LNCaP clone FGC (cell line): ENCODE data around the gene ATAD3B.
"Not testable (repeated sequence)": the region's sequence is repeated elsewhere in the genome, so short reads cannot be mapped to it uniquely, and the experiment has no call there.

ENCODE experiments used
- DNase-seq: peaks from one replicate; pipeline ENCODE4 v3.0.0-alpha.2; 2011; ENCODE audit warnings: low read depth
- H3K4me3 ChIP-seq: 2 replicates; pipeline ENCODE4 v1.5.1; 2011; ENCODE audit warnings: mild to moderate bottlenecking, low read depth, low read length, control low read depth
- TF ChIP-seq, protein P1 (sequence below): IDR thresholded peaks from 2 replicates; pipeline ENCODE4 v1.5.1; 2012; ENCODE audit warnings: mild to moderate bottlenecking; ENCODE audit not compliant: control insufficient read depth, insufficient read depth; ENCODE audit errors: extremely low read depth

ATAD3B gene

GRCh38 chr1:1517973-1518620 lies 46.5 kb downstream of the ATAD3B start:
- no peak for DNase-seq
- no peak overlapping the region for H3K4me3 ChIP-seq
- TF ChIP-seq, protein P1, sequence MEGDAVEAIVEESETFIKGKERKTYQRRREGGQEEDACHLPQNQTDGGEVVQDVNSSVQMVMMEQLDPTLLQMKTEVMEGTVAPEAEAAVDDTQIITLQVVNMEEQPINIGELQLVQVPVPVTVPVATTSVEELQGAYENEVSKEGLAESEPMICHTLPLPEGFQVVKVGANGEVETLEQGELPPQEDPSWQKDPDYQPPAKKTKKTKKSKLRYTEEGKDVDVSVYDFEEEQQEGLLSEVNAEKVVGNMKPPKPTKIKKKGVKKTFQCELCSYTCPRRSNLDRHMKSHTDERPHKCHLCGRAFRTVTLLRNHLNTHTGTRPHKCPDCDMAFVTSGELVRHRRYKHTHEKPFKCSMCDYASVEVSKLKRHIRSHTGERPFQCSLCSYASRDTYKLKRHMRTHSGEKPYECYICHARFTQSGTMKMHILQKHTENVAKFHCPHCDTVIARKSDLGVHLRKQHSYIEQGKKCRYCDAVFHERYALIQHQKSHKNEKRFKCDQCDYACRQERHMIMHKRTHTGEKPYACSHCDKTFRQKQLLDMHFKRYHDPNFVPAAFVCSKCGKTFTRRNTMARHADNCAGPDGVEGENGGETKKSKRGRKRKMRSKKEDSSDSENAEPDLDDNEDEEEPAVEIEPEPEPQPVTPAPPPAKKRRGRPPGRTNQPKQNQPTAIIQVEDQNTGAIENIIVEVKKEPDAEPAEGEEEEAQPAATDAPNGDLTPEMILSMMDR, result no peak

DNA sequence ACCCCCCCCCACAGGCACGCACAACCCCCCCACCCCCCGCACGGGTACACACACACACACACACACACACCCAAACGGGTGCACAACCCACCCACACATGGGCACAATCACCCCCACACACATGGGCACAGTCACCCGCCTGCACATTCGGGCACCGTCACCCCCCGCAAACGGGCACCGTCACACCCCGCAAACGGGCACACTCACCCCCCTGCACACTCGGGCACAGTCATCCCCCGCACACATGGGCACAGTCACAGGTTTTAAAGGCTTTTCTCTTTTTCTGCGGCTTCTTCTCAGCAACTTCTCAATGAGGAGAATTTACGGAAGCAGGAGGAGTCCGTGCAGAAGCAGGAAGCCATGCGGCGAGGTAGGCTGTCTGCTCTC lies 47.0 kb downstream of the ATAD3B start:
- not testable (repeated sequence) for DNase-seq, H3K4me3 ChIP-seq

- not testable (repeated sequence) for H3K4me3 ChIP-seq, DNase-seq
Observed at GRCh38 chr1:1519805-1520505, 48.4 kb downstream of the ATAD3B start.

- TF ChIP-seq, protein P1, result no peak
- no peak for DNase-seq
- no peak overlapping the region for H3K4me3 ChIP-seq
Observed at GRCh38 chr1:1521331-1521730, 49.8 kb downstream of the ATAD3B start.

GRCh38 chr1:1522536-1522935 lies 51.0 kb downstream of the ATAD3B start:
- DNase-seq, H3K4me3 ChIP-seq: not testable (repeated sequence)

DNA sequence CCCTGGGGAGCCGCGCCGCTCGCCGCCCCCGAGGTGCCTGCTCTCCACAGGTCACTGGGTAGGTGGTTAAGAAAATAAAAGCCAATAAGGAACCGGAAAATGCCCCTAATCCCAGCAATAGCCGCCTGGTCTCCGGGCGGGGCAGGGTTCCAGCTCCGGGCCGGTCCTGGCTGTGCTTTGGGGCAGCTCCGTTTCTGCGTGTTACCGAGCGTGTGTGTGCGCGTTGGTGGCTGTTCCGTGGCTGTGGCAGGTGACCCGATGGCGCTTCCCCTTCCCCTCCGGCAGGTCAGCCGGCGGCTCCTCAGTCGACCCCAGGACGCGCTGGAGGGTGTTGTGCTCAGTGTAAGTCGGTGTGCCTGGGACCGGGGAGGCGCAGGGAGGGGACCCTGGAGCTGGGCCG lies 51.7 kb downstream of the ATAD3B start:
- not testable (repeated sequence) for DNase-seq, H3K4me3 ChIP-seq

DNA sequence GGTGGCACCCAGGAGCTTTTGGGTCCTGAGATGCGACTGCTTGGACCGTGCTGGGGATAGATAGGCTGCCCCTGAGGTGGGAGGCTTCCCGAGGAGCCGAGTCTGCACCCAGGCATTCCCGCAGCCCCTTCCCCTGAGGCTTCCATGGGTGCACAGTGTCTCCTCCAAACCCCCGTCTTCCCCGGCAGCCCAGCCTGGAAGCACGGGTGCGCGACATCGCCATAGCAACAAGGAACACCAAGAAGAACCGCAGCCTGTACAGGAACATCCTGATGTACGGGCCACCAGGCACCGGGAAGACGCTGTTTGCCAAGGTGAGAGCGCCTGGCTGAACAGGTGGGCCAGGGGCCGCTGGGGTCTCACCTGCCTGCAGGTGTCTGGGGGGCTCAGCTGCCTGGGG lies 52.1 kb downstream of the ATAD3B start:
- DNase-seq, H3K4me3 ChIP-seq: not testable (repeated sequence)

DNA sequence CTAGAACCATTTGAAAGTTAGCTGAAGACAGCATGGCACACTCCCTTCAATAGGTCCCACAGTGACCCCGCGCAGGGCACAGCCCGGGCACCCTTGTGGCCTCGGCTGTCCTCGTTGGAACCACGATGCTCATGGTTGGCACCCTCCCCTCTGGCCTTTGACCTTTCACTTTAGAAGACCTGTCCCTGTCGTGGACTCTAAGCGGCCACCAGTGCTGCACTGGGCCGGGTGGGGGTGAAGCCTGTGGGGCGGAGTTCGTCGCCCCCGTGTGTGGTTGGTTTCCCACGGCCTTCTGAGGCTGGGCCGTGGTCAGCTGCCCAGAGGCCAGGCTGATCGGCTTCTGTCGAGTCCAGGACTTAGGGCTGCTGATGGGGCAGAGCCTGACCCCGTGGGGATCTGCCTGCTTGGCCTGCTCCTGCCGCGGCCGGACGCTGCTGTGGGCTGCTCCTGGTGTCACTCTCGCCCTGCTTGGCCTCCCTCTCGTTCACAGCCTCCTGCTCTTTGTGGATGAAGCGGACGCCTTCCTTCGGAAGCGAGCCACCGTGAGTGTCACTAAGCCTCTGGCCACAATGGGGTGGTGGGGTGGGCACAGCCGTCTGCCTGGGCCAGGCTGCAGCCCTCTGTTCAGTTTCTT lies 53.3 kb downstream of the ATAD3B start:
- not testable (repeated sequence) for H3K4me3 ChIP-seq, DNase-seq

DNA sequence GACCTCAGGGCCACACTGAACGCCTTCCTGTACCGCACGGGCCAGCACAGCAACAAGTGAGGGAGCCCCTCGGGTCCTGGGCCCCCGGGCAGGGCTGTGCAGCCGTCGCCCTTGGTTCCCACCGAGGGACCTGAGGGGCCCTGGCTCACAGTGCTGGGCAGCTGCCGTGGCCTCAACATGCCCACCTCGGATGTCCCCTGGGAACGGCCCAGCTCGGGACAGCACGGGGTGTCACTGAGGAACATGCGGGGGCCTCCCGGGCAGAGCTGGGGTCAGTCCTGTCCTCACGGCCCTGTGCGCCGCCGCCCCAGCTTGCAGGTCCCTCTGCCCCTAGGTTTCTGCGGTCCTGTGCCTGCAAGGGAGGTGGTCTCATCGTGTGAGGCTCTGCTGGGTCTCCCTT lies 54.9 kb downstream of the ATAD3B start:
- DNase-seq, H3K4me3 ChIP-seq: not testable (repeated sequence)

DNA sequence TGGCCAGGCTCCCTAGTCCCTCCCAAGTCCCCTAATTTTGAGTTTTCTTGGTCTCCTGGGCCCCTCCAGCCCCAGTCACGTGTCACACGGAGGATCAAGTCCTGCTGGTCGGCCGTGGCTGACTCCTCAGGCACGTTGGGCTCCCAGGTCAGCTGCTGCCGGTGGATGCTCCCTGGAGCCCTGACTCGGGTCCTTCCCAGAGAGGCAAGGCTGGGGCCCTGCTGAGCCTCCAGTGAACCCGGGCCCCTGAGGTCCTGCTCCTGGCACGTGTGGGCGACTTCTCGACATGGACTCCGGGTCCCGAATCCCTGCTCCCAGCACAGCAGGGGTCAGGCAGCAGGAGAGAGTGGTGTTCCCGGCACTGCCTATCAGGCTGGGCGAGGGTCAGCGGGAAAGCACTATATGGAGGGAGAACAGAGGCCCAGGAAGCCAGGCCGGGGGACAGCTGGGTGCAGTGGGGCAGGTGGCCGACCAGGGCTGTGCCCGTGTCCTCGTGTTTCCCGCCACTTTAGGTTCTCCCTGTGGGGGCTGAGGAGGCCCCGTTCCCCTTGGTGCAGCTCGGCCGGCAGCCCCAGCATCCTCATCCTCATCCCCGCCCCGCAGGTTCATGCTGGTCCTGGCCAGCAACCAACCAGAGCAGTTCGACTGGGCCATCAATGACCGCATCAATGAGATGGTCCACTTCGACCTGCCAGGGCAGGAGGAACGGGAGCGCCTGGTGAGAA lies 55.7 kb downstream of the ATAD3B start:
- TF ChIP-seq, protein P1, result no peak
- no peak for DNase-seq
- H3K4me3 ChIP-seq, result no peak overlapping the region
